Left ventricle myocardium inferior (tissue), 1 donor: ENCODE measurements around the gene RPL28. TPM values are rescaled to one million over a fixed set of nuclear protein-coding genes. Genes with fewer than 3 reads are reported as not detected.

Experiments
- DNase-seq: peaks from one replicate; pipeline ENCODE4 v3.0.0-alpha.2; 2020
- H3K27ac ChIP-seq: fragments of 200-600 bp; replicated peaks from 2 replicates; pipeline ENCODE4 v1.8.0; 2021
- H3K27me3 ChIP-seq: fragments of 200-600 bp; 2 replicates; pipeline ENCODE4 v1.8.0; 2021; ENCODE audit warnings: low read depth
- H3K36me3 ChIP-seq: fragments of 200-600 bp; 2 replicates; pipeline ENCODE4 v1.8.0; 2021
- H3K4me1 ChIP-seq: fragments of 200-600 bp; 2 replicates; pipeline ENCODE4 v1.8.0; 2021
- H3K4me3 ChIP-seq: fragments of 200-600 bp; 2 replicates; pipeline ENCODE4 v1.8.0; 2021; ENCODE audit warnings: mild to moderate bottlenecking, moderate library complexity
- H3K9me3 ChIP-seq: fragments of 200-600 bp; replicated peaks from 2 replicates; pipeline ENCODE4 v1.8.0; 2021
- intact Hi-C: fragments of 100-400 bp; cut with micrococcal nuclease; formaldehyde crosslinking; loops from one replicate; pipeline ENCODE4 v1.11.0; 2022
- total RNA-seq: library from RNA; stranded (reverse); fragmentation: NEBNext Ultra II Directional; extraction: Animal tissue kit (Norgen Biotek cat#: 25700); gene quantifications from one replicate; pipeline ENCODE4 v1.2.1, GENCODE V29; 2021
- TF ChIP-seq, protein P1 (sequence below): fragments of 200-600 bp; IDR thresholded peaks from 2 replicates; pipeline ENCODE4 v1.8.0; 2021; ENCODE audit warnings: antibody characterized with exemption, mild to moderate bottlenecking, borderline replicate concordance
- donor health status: DM: no; HTN: yes; CAD: no; lungs with severe emphysema.

The RPL28 gene
- total RNA-seq, 1 donor from 2014 or later, result 559 TPM

DNA sequence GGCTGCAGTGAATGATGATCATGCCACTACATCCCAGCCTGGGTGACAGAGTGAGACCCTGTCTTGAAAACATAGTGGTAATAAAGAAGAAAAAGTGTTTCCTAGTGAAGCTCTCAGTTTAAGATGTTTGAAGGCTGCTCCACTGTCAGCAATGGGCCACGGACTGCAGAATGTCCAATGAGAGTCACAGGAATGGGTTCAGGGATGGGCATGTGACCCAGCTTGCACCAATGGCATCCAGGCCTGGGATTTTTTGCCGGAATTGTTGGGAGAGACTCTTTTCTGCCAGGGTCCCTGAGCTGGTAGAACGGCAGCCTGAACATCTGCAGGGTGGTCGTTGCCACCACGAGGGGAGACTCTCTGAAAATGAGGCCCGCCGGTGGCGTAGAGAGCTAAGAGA is 51.1 kb downstream of the RPL28 start:
- Histone ChIP-seq H3K4me3 (no peak overlapping the region), H3K9me3 (no peaks in the 10 kb centered on the region), H3K27ac (no peak overlapping the region), H3K27me3 (peaks cover 85% of the 10 kb centered on the region), H3K36me3 (no peaks in the 10 kb centered on the region), H3K4me1 (peaks cover 9% of the 10 kb centered on the region)
- TF ChIP-seq, protein P1, sequence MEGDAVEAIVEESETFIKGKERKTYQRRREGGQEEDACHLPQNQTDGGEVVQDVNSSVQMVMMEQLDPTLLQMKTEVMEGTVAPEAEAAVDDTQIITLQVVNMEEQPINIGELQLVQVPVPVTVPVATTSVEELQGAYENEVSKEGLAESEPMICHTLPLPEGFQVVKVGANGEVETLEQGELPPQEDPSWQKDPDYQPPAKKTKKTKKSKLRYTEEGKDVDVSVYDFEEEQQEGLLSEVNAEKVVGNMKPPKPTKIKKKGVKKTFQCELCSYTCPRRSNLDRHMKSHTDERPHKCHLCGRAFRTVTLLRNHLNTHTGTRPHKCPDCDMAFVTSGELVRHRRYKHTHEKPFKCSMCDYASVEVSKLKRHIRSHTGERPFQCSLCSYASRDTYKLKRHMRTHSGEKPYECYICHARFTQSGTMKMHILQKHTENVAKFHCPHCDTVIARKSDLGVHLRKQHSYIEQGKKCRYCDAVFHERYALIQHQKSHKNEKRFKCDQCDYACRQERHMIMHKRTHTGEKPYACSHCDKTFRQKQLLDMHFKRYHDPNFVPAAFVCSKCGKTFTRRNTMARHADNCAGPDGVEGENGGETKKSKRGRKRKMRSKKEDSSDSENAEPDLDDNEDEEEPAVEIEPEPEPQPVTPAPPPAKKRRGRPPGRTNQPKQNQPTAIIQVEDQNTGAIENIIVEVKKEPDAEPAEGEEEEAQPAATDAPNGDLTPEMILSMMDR, result no peak
- no peak for DNase-seq
- intact Hi-C loops, result no loop called here

DNA sequence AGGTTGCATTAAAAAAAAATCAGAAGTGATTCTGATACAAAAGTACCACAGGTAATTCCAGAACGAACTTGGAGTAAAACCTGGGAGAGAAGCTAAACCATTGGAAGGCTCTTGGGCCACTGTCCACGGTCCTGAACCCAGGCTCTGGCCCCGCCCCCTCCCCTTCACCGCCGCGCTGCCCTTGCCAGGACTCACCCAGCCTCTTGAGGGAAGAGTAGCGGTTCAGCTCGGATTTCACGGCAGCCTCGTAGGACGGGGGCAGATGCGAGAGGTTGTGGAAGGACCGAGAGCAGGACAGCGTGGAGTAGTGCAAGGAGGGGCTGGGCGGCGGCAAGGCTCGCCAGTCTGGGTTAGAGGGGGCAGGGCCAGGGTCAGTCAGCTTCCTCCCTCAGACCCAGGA is 51.7 kb downstream of the RPL28 start:
- no peaks in the 10 kb centered on the region for H3K36me3 ChIP-seq
- intact Hi-C loops, result no loop called here
- peaks cover 85% of the 10 kb centered on the region for H3K27me3 ChIP-seq
- H3K9me3 ChIP-seq, result no peaks in the 10 kb centered on the region
- TF ChIP-seq, protein P1, result no peak
- H3K4me1 ChIP-seq, result peaks cover 11% of the 10 kb centered on the region
- H3K4me3 ChIP-seq, result no peak overlapping the region
- H3K27ac ChIP-seq, result no peak overlapping the region
- DNase-seq, result peak; percentile 52

DNA sequence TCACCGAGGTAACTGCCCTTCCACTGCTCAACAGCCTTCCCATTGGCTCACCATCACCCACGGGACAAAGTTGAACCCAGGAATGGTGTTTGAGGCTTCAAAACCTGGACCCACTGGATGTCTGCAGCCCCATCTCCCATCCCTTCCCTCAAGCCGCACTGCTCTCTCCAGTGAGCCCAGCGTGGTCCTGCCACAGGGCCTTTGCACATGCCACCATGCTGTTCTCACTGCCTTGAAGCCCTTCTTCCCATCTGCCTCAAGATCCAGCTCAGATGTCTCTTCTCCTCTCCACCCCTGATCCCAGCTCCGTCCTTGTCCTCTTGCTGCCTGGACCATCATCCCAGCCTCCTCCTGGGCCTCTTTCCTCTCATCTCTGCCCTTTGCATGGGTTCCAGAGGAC is 53.3 kb downstream of the RPL28 start:
- peaks cover 11% of the 10 kb centered on the region for H3K4me1 ChIP-seq
- H3K4me3 ChIP-seq, result no peak overlapping the region
- DNase-seq, result no peak
- peaks cover 84% of the 10 kb centered on the region for H3K27me3 ChIP-seq
- no peaks in the 10 kb centered on the region for H3K9me3 ChIP-seq
- H3K36me3 ChIP-seq, result no peaks in the 10 kb centered on the region
- intact Hi-C loops, result no loop called here
- H3K27ac ChIP-seq, result no peak overlapping the region
- TF ChIP-seq, protein P1, result no peak

DNA sequence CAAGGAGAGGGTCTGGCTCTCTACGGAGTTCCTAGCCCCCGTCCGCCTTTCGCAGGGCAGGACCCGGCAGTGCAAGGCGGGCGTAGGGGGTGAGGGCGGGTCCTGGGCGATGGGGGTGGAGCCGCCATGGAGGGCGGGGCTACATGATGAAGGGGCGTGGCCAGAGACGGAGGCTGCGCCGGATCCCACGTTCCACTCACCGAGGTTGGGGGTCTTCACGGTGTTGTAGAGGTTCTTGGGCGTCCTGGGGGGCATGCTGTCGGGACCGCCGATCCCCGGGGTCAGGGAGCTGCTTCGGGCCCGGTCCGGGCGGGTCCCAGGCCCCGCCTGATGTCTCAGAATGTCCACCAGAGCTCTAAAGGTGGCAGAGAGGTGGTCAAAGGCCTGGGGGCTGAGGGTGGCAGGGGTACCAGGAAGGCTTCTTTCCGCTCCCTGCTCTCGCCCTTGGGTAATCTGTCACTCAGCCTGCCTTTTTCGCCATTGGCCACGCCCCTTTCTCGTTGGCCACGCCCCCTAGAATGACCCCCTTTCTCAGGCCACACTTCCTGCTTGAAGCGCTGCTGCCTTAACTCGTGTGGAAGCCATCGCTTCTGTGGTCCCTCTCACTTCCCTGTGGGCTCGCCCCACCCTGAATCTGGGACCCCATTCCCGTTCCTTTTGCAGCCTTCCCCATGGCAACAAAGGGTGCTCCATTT is 54.8 kb downstream of the RPL28 start:
- Histone ChIP-seq H3K9me3 (no peaks in the 10 kb centered on the region), H3K4me3 (no peak overlapping the region), H3K36me3 (no peaks in the 10 kb centered on the region), H3K27ac (no peak overlapping the region), H3K27me3 (peaks cover 98% of the 10 kb centered on the region), H3K4me1 (peaks cover 11% of the 10 kb centered on the region)
- DNase-seq, result no peak
- TF ChIP-seq, protein P1, result no peak
- intact Hi-C loops, result no loop called here

DNA sequence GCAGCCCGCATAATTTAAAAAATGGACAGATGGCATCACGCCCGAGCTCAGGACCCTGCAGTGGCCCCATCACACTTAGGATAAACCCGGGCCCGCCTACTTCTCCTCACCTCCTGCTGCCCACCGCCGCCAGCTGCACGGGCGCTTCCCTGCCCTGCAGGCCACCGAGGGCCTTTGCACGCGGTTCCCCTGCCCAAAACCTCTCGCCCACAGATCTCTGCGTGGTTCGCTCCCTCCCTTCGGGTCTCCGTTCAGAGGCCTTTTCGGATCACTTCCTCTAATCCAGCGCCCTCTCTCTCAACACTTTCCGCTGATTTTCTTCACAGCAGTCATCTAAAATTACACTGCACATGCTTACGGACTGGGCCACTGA is 55.6 kb downstream of the RPL28 start:
- Histone ChIP-seq H3K4me3 (no peak overlapping the region), H3K27me3 (peaks cover 98% of the 10 kb centered on the region), H3K36me3 (no peaks in the 10 kb centered on the region), H3K27ac (no peak overlapping the region), H3K4me1 (peaks cover 11% of the 10 kb centered on the region), H3K9me3 (no peaks in the 10 kb centered on the region)
- DNase-seq, result no peak
- intact Hi-C loops, result no loop called here
- TF ChIP-seq, protein P1, result no peak
